ENCODE data around the gene TMEM121B. TPM values are rescaled to one million over a fixed set of nuclear protein-coding genes. Genes with fewer than 3 reads are reported as not detected.

TMEM121B gene
- total RNA-seq, 4 donors from 2014 or later: under 0.01 to 0.20 (median 0.16) TPM; not detected in 1

- Histone ChIP-seq H3K9me3 (no peaks in the 10 kb centered on the region), H3K36me3 (no peaks in the 10 kb centered on the region), H3K4me1 (peaks cover 0 to 29% (median 18%) of the 10 kb centered on the region in 4 donors), H3K4me3 (no peak overlapping the region), H3K27me3 (no peaks in the 10 kb centered on the region), H3K27ac (no peak overlapping the region)
- no peak for DNase-seq
- in situ Hi-C loops (cut with MboI; ENCODE audit: low pct_ligation_motif_present in 1 of 4, low pct_unique_long_range_greater_than_20kb in 1 of 4, low sequenced_read_pairs in 3 of 4) (no loop called here), intact Hi-C loops (cut with DNase I; ENCODE audit: low total_unique reads) (no loop called here)
- 97% methylated on average over 5 of the region's 5 CpGs; no CpG with 5 or more reads in 1 of the 2 donors for WGBS, 2 donors (ENCODE audit: low coverage in 1 of 2)
- no peak for TF ChIP-seq POLR2AphosphoS5 (IDR thresholded peaks at IDR 0.05)
- no peak for TF ChIP-seq EP300 (IDR thresholded peaks at IDR 0.05; ENCODE audit: low read depth)
- TF ChIP-seq POLR2A (IDR thresholded peaks at IDR 0.05): no peak
- TF ChIP-seq CTCF (IDR thresholded peaks at IDR 0.05): no peak
Measured at GRCh38 chr22:17083255-17083654, 37.9 kb downstream of the TMEM121B start.

- no peaks in the 10 kb centered on the region for H3K9me3 ChIP-seq
- no peaks in the 10 kb centered on the region for H3K36me3 ChIP-seq
- TF ChIP-seq POLR2A (IDR thresholded peaks at IDR 0.05) (no peak), POLR2AphosphoS5 (IDR thresholded peaks at IDR 0.05) (no peak), CTCF (IDR thresholded peaks at IDR 0.05) (no peak), EP300 (IDR thresholded peaks at IDR 0.05; ENCODE audit: low read depth) (no peak)
- intact Hi-C loops (cut with DNase I; ENCODE audit: low total_unique reads): no loop called here
- no peak overlapping the region for H3K27ac ChIP-seq
- H3K27me3 ChIP-seq: no peaks in the 10 kb centered on the region
- in situ Hi-C loops (cut with MboI; ENCODE audit: low pct_ligation_motif_present in 1 of 4, low pct_unique_long_range_greater_than_20kb in 1 of 4, low sequenced_read_pairs in 3 of 4): loop anchor here in 3 of 4 donors (5.0 to 10.0 kb wide), 3 partner anchors 95 to 425 kb away; no protein-coding TSS in a partner anchor
- 71 to 85% methylated on average over 4 of the region's 4 CpGs for WGBS, 2 donors (ENCODE audit: low coverage in 1 of 2)
- H3K4me3 ChIP-seq: no peak overlapping the region
- no peak for DNase-seq
- peaks cover 0 to 6% (median 0%) of the 10 kb centered on the region in 4 donors for H3K4me1 ChIP-seq
Measured at GRCh38 chr22:17079572-17079971, 41.6 kb downstream of the TMEM121B start.

- H3K4me1 ChIP-seq: no peaks in the 10 kb centered on the region
- DNase-seq: no peak
- H3K4me3 ChIP-seq: no peak overlapping the region
- no peak for TF ChIP-seq CTCF (IDR thresholded peaks at IDR 0.05)
- no peak for TF ChIP-seq POLR2A (IDR thresholded peaks at IDR 0.05)
- no peak for TF ChIP-seq POLR2AphosphoS5 (IDR thresholded peaks at IDR 0.05)
- no peak for TF ChIP-seq EP300 (IDR thresholded peaks at IDR 0.05; ENCODE audit: low read depth)
- H3K9me3 ChIP-seq: no peaks in the 10 kb centered on the region
- no peak overlapping the region for H3K27ac ChIP-seq
- in situ Hi-C loops (cut with MboI; ENCODE audit: low pct_ligation_motif_present in 1 of 4, low pct_unique_long_range_greater_than_20kb in 1 of 4, low sequenced_read_pairs in 3 of 4) (loop anchor here in 3 of 4 donors (5.0 to 10.0 kb wide), 3 partner anchors 98 to 428 kb away; no protein-coding TSS in a partner anchor), intact Hi-C loops (cut with DNase I; ENCODE audit: low total_unique reads) (no loop called here)
- no peaks in the 10 kb centered on the region for H3K27me3 ChIP-seq
- no peaks in the 10 kb centered on the region for H3K36me3 ChIP-seq
Measured at GRCh38 chr22:17077255-17077654, 43.9 kb downstream of the TMEM121B start.

- Histone ChIP-seq H3K27me3 (no peaks in the 10 kb centered on the region), H3K27ac (no peak overlapping the region), H3K9me3 (no peaks in the 10 kb centered on the region), H3K4me3 (no peak overlapping the region), H3K36me3 (no peaks in the 10 kb centered on the region), H3K4me1 (no peaks in the 10 kb centered on the region)
- TF ChIP-seq POLR2A (IDR thresholded peaks at IDR 0.05) (no peak), EP300 (IDR thresholded peaks at IDR 0.05; ENCODE audit: low read depth) (no peak), CTCF (IDR thresholded peaks at IDR 0.05) (no peak), POLR2AphosphoS5 (IDR thresholded peaks at IDR 0.05) (no peak)
- in situ Hi-C loops (cut with MboI; ENCODE audit: low pct_ligation_motif_present in 1 of 4, low pct_unique_long_range_greater_than_20kb in 1 of 4, low sequenced_read_pairs in 3 of 4): loop anchor here (5.0 to 25.0 kb wide), 6 partner anchors 100 to 438 kb away; partner anchors contain the start of gene CECR2 (in 1 of the 4)
- no peak for DNase-seq
- intact Hi-C loops (cut with DNase I; ENCODE audit: low total_unique reads): no loop called here
Measured at GRCh38 chr22:17074648-17075002, 46.5 kb downstream of the TMEM121B start.
